22Rv1 (cell line): ENCODE results near the gene NUP42.

ENCODE experiments used
- H3K27ac ChIP-seq: fragments of 450-650 bp; 2 replicates; pipeline ENCODE4 v1.5.1; 2017
- ZFX ChIP-seq: fragments of 450-650 bp; IDR thresholded peaks from 2 replicates; pipeline ENCODE4 v1.6.1; 2017; ENCODE audit warnings: antibody characterized with exemption, borderline replicate concordance
- TF ChIP-seq, protein P1 (sequence below): fragments of 450-650 bp; IDR thresholded peaks from 2 replicates; pipeline ENCODE4 v1.5.1; 2017; ENCODE audit warnings: mild to moderate bottlenecking

Gene NUP42

DNA sequence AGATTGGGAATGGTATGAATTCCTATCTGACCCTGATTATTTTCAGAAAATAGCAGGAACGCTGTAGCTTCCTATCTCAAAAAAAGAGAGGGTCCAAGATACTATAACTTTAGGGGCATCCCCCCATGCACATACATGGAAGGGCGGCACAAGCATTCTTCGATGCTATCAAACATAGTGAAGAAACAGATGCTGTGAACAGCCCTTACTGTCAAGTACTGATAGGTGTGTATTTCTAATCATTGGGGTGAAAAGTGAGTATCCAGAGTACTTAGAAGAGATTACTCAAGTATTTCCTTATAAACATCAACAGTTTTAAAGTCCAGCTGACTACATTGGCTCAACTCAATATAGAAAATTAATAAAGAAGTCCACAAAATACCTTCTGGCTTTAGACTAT, 17.0 kb upstream of the NUP42 start:
- TF ChIP-seq, protein P1, sequence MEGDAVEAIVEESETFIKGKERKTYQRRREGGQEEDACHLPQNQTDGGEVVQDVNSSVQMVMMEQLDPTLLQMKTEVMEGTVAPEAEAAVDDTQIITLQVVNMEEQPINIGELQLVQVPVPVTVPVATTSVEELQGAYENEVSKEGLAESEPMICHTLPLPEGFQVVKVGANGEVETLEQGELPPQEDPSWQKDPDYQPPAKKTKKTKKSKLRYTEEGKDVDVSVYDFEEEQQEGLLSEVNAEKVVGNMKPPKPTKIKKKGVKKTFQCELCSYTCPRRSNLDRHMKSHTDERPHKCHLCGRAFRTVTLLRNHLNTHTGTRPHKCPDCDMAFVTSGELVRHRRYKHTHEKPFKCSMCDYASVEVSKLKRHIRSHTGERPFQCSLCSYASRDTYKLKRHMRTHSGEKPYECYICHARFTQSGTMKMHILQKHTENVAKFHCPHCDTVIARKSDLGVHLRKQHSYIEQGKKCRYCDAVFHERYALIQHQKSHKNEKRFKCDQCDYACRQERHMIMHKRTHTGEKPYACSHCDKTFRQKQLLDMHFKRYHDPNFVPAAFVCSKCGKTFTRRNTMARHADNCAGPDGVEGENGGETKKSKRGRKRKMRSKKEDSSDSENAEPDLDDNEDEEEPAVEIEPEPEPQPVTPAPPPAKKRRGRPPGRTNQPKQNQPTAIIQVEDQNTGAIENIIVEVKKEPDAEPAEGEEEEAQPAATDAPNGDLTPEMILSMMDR, result no peak
- no peak for TF ChIP-seq ZFX
- H3K27ac ChIP-seq, result no peak overlapping the region

- TF ChIP-seq, protein P1, result no peak
- no peak for TF ChIP-seq ZFX
Measured at GRCh38 chr7:23165316-23165715, 16.5 kb upstream of the NUP42 start.

DNA sequence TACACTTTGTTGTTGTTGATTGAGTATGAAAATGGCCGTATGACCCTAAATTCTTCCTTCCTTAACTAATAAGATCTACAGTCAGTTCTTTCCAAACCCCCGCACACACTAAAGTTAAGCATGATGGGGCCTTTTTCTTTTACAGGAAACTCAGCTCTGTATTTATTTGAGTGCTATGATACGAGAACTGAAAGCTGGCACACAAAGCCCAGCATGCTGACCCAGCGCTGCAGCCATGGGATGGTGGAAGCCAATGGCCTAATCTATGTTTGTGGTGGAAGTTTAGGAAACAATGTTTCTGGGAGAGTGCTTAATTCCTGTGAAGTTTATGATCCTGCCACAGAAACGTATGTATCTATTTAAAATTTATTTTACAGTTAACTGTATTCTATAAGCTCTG, 14.2 kb upstream of the NUP42 start:
- TF ChIP-seq, protein P1, result no peak
- no peak for TF ChIP-seq ZFX
- no peak overlapping the region for H3K27ac ChIP-seq

More at GRCh38 chr7:23165316-23165715, 16.5 kb upstream of the NUP42 start:
- H3K27ac ChIP-seq, result no peak overlapping the region

GRCh38 chr7:23168111-23168885, 13.6 kb upstream of the NUP42 start:
- H3K27ac ChIP-seq, result no peak overlapping the region
- TF ChIP-seq, protein P1, result no peak
- no peak for TF ChIP-seq ZFX

- TF ChIP-seq, protein P1, result no peak
- no peak for TF ChIP-seq ZFX
- H3K27ac ChIP-seq, result no peak overlapping the region
Measured at GRCh38 chr7:23175938-23176337, 5.9 kb upstream of the NUP42 start.

- H3K27ac ChIP-seq, result no peak overlapping the region
- no peak for TF ChIP-seq ZFX
- TF ChIP-seq, protein P1, result no peak
Measured at GRCh38 chr7:23183279-23184012, 1.6 kb downstream of the NUP42 start.

GRCh38 chr7:23184291-23184690, 2.4 kb downstream of the NUP42 start:
- no peak overlapping the region for H3K27ac ChIP-seq
- TF ChIP-seq, protein P1, result no peak
- no peak for TF ChIP-seq ZFX
